HepG2 (cell line): Measurements from ENCODE around the gene CCNYL1. TPM values are rescaled to one million over a fixed set of nuclear protein-coding genes. Genes with fewer than 3 reads are reported as not detected.

Source experiments
- ATM ChIP-seq: fragments of 450-650 bp; IDR thresholded peaks from 2 replicates; pipeline ENCODE4 v1.7.1; 2017; ENCODE audit warnings: mild to moderate bottlenecking, borderline replicate concordance
- FOXA3 ChIP-seq: IDR thresholded peaks from 2 replicates; pipeline ENCODE4 v1.6.1; 2016; ENCODE audit warnings: missing genetic modification reagents, missing compliant biosample characterization
- IKZF5 ChIP-seq: IDR thresholded peaks from 2 replicates; pipeline ENCODE4 v1.6.1; 2018; ENCODE audit warnings: missing genetic modification reagents, mild to moderate bottlenecking, missing compliant biosample characterization
- NFKB2 ChIP-seq: sonication (generic); formaldehyde crosslinking; IDR thresholded peaks from 2 replicates; pipeline ENCODE4 v1.4.0; 2020; ENCODE audit warnings: missing genetic modification reagents, borderline replicate concordance
- NRL ChIP-seq: sonication (generic); formaldehyde crosslinking; IDR thresholded peaks from 2 replicates; pipeline ENCODE4 v1.5.0; 2020; ENCODE audit warnings: missing genetic modification reagents, mild to moderate bottlenecking, moderate library complexity, borderline replicate concordance
- PREB ChIP-seq: sonication (generic); formaldehyde crosslinking; IDR thresholded peaks from 2 replicates; pipeline ENCODE4 v1.4.0; 2020; ENCODE audit warnings: missing genetic modification reagents
- RAD21 ChIP-seq: fragments of 450-650 bp; formaldehyde crosslinking; IDR thresholded peaks from 2 replicates; pipeline ENCODE4 v1.5.0; 2020; ENCODE audit warnings: mild to moderate bottlenecking
- THYN1 ChIP-seq: sonication (generic); formaldehyde crosslinking; IDR thresholded peaks from 2 replicates; pipeline ENCODE4 v1.8.1; 2023; ENCODE audit warnings: low read depth, mild to moderate bottlenecking, moderate library complexity, missing genetic modification reagents, borderline replicate concordance
- YY1 ChIP-seq: IDR thresholded peaks from 2 replicates; pipeline ENCODE4 v1.6.1; 2011; ENCODE audit warnings: low read length, low read depth, moderate library complexity, mild to moderate bottlenecking; ENCODE audit not compliant: insufficient read depth, insufficient replicate concordance
- ZNF605 ChIP-seq: sonication (generic); formaldehyde crosslinking; IDR thresholded peaks from 2 replicates; pipeline ENCODE4 v1.8.0; 2022; ENCODE audit warnings: mild to moderate bottlenecking, missing genetic modification reagents
- ZNF713 ChIP-seq: sonication (generic); formaldehyde crosslinking; IDR thresholded peaks from 2 replicates; pipeline ENCODE4 v1.4.0; 2020; ENCODE audit warnings: mild to moderate bottlenecking, missing genetic modification reagents
- ZSCAN21 ChIP-seq: sonication (generic); formaldehyde crosslinking; IDR thresholded peaks from 2 replicates; pipeline ENCODE4 v1.8.0; 2022; ENCODE audit warnings: mild to moderate bottlenecking, missing genetic modification reagents, moderate library complexity, borderline replicate concordance
- polyA plus RNA-seq, 8 experiments: library from polyadenylated mRNA; depleted of rRNA in 3 of 8; stranded (reverse) in 7 of 8; unstranded in 1 of 8; fragments of >200 nt; fragmentation: Illumina TruSeq in 4 of 8; extraction: Trizol in 4 of 8; gene quantifications; 2 replicates each; pipeline versions ENCODE4 v1.2.1 to v1.2.3, GENCODE V29; 2011 to 2016; ENCODE audit warnings: low read depth in 4 of 8, missing spikeins in 1 of 8, mixed read lengths in 1 of 8; ENCODE audit not compliant: insufficient read depth in 1 of 8
- total RNA-seq, 5 experiments: library from RNA; depleted of rRNA; stranded (reverse); fragments of >200 nt; fragmentation: Illumina TruSeq; extraction: Trizol; gene quantifications; 2 replicates each; pipeline ENCODE4 v1.2.3, GENCODE V29; 2016; ENCODE audit warnings: low read depth in 1 of 5
- TF ChIP-seq, protein P1 (sequence below): IDR thresholded peaks from 2 replicates; pipeline ENCODE4 v1.6.1; 2016; ENCODE audit warnings: missing compliant biosample characterization, missing genetic modification reagents, borderline replicate concordance
- TF ChIP-seq, protein P2 (sequence below): sonication (generic); formaldehyde crosslinking; IDR thresholded peaks from 2 replicates; pipeline ENCODE4 v1.4.0; 2020; ENCODE audit warnings: mild to moderate bottlenecking, missing genetic modification reagents, borderline replicate concordance
- TF ChIP-seq, protein P3 (sequence below): sonication (generic); formaldehyde crosslinking; IDR thresholded peaks from 2 replicates; pipeline ENCODE4 v1.5.1; 2020; ENCODE audit warnings: missing genetic modification reagents, mild to moderate bottlenecking, borderline replicate concordance
- TF ChIP-seq, protein P4 (sequence below): sonication (generic); formaldehyde crosslinking; IDR thresholded peaks from 2 replicates; pipeline ENCODE4 v1.4.0; 2020; ENCODE audit warnings: missing genetic modification reagents, borderline replicate concordance

CCNYL1 gene
- total and polyA plus RNA-seq, 2 of the 13 experiments (the other 11 are each of a cell fraction or from before 2014, with no cell fraction given) = 12.5 to 16.2 TPM

GRCh38 chr2:207711750-207712530, 500 bp downstream of the CCNYL1 start (continued):
- 0 out of 2 replicates have a peak, but pooled peaks have one; percentile 14 for TF ChIP-seq ZNF605 (CRISPR knock-in tag)
- peak; percentile 47; the same call in 1 of the 2 replicates for TF ChIP-seq NFKB2 (CRISPR knock-in tag)
- 0 out of 2 replicates have a peak, but pooled peaks have one; percentile 46 for TF ChIP-seq NRL (CRISPR knock-in tag)
- peak; percentile 82 for TF ChIP-seq YY1
- TF ChIP-seq, protein P1, sequence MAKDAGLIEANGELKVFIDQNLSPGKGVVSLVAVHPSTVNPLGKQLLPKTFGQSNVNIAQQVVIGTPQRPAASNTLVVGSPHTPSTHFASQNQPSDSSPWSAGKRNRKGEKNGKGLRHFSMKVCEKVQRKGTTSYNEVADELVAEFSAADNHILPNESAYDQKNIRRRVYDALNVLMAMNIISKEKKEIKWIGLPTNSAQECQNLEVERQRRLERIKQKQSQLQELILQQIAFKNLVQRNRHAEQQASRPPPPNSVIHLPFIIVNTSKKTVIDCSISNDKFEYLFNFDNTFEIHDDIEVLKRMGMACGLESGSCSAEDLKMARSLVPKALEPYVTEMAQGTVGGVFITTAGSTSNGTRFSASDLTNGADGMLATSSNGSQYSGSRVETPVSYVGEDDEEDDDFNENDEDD (CRISPR knock-in tag) = no peak
- TF ChIP-seq PREB (CRISPR knock-in tag) = no peak
- no peak for TF ChIP-seq FOXA3 (CRISPR knock-in tag)
- TF ChIP-seq, protein P2, sequence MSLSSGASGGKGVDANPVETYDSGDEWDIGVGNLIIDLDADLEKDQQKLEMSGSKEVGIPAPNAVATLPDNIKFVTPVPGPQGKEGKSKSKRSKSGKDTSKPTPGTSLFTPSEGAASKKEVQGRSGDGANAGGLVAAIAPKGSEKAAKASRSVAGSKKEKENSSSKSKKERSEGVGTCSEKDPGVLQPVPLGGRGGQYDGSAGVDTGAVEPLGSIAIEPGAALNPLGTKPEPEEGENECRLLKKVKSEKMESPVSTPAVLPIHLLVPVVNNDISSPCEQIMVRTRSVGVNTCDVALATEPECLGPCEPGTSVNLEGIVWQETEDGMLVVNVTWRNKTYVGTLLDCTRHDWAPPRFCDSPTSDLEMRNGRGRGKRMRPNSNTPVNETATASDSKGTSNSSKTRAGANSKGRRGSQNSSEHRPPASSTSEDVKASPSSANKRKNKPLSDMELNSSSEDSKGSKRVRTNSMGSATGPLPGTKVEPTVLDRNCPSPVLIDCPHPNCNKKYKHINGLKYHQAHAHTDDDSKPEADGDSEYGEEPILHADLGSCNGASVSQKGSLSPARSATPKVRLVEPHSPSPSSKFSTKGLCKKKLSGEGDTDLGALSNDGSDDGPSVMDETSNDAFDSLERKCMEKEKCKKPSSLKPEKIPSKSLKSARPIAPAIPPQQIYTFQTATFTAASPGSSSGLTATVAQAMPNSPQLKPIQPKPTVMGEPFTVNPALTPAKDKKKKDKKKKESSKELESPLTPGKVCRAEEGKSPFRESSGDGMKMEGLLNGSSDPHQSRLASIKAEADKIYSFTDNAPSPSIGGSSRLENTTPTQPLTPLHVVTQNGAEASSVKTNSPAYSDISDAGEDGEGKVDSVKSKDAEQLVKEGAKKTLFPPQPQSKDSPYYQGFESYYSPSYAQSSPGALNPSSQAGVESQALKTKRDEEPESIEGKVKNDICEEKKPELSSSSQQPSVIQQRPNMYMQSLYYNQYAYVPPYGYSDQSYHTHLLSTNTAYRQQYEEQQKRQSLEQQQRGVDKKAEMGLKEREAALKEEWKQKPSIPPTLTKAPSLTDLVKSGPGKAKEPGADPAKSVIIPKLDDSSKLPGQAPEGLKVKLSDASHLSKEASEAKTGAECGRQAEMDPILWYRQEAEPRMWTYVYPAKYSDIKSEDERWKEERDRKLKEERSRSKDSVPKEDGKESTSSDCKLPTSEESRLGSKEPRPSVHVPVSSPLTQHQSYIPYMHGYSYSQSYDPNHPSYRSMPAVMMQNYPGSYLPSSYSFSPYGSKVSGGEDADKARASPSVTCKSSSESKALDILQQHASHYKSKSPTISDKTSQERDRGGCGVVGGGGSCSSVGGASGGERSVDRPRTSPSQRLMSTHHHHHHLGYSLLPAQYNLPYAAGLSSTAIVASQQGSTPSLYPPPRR (CRISPR knock-in tag) = no peak
- TF ChIP-seq IKZF5 (CRISPR knock-in tag) = no peak
- TF ChIP-seq, protein P3, sequence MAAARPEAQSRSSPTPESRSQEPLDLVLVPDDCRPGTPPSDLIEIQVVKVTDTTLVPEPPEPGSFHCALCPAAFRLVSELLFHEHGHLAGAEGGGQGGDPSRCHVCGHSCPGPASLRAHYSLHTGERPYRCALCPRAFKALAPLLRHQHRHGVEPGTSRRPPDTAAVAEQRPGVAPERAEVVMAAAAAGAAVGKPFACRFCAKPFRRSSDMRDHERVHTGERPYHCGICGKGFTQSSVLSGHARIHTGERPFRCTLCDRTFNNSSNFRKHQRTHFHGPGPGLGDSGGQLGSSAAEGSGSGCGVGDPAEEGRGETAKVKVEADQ (CRISPR knock-in tag) = no peak; the same call in 1 of the 2 replicates
- no peak for TF ChIP-seq ZNF713 (CRISPR knock-in tag)
- no peak; the same call in 1 of the 2 replicates for TF ChIP-seq ZSCAN21 (CRISPR knock-in tag)
- no peak for TF ChIP-seq ATM
- no peak for TF ChIP-seq THYN1 (CRISPR knock-in tag)
- TF ChIP-seq RAD21 (CRISPR knock-in tag) = 0 out of 2 replicates have a peak, but pooled peaks have one; percentile 21
- TF ChIP-seq, protein P4, sequence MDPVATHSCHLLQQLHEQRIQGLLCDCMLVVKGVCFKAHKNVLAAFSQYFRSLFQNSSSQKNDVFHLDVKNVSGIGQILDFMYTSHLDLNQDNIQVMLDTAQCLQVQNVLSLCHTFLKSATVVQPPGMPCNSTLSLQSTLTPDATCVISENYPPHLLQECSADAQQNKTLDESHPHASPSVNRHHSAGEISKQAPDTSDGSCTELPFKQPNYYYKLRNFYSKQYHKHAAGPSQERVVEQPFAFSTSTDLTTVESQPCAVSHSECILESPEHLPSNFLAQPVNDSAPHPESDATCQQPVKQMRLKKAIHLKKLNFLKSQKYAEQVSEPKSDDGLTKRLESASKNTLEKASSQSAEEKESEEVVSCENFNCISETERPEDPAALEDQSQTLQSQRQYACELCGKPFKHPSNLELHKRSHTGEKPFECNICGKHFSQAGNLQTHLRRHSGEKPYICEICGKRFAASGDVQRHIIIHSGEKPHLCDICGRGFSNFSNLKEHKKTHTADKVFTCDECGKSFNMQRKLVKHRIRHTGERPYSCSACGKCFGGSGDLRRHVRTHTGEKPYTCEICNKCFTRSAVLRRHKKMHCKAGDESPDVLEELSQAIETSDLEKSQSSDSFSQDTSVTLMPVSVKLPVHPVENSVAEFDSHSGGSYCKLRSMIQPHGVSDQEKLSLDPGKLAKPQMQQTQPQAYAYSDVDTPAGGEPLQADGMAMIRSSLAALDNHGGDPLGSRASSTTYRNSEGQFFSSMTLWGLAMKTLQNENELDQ (CRISPR knock-in tag) = no peak
